Measurements from ENCODE around the gene RPN2.
A peak's percentile ranks its signal among the peaks of the same experiment; 100 is the strongest.

The RPN2 gene

GRCh38 chr20:37243937-37244571, 64.9 kb downstream of the RPN2 start:
- DNase-seq = peak in 7 of 14 donors; percentile 7 to 75 (median 45)

- no peak for DNase-seq
These were observed 65.4 kb downstream of the RPN2 start for GRCh38 chr20:37244572-37244957.

GRCh38 chr20:37245216-37246150, 66.4 kb downstream of the RPN2 start:
- no peak for DNase-seq

- DNase-seq = no peak
These were observed 67.6 kb downstream of the RPN2 start for GRCh38 chr20:37246736-37247135.

GRCh38 chr20:37247547-37247946, 68.4 kb downstream of the RPN2 start:
- no peak for DNase-seq

GRCh38 chr20:37249304-37249703, 70.2 kb downstream of the RPN2 start:
- DNase-seq = no peak

GRCh38 chr20:37251825-37252477, 72.8 kb downstream of the RPN2 start:
- DNase-seq = peak in 1 of 14 donors; percentile 17

GRCh38 chr20:37253087-37253486, 74.0 kb downstream of the RPN2 start:
- DNase-seq = no peak

- no peak for DNase-seq
These were observed 75.2 kb downstream of the RPN2 start for GRCh38 chr20:37254114-37254878.

GRCh38 chr20:37256286-37256685, 77.2 kb downstream of the RPN2 start:
- DNase-seq = no peak

- DNase-seq = no peak
These were observed 78.4 kb downstream of the RPN2 start for GRCh38 chr20:37257530-37257929.

GRCh38 chr20:37257988-37258387, 78.9 kb downstream of the RPN2 start:
- no peak for DNase-seq

- no peak for DNase-seq
These were observed 79.9 kb downstream of the RPN2 start for GRCh38 chr20:37259031-37259430.

GRCh38 chr20:37259865-37260264, 80.7 kb downstream of the RPN2 start:
- DNase-seq = no peak

- DNase-seq = no peak
These were observed 81.8 kb downstream of the RPN2 start for GRCh38 chr20:37260923-37261322.

GRCh38 chr20:37261714-37262113, 82.6 kb downstream of the RPN2 start, which contains the start of gene GHRH:
TSS of gene GHRH (minus strand) at chr20:37261814. CDS start at chr20:37256889, 4,925 bp downstream.
- no peak for DNase-seq

GRCh38 chr20:37262505-37262904, 83.4 kb downstream of the RPN2 start:
- DNase-seq = no peak

- DNase-seq = no peak
These were observed 84.6 kb downstream of the RPN2 start for GRCh38 chr20:37263686-37264085.

- no peak for DNase-seq
These were observed 86.0 kb downstream of the RPN2 start for GRCh38 chr20:37265152-37265551.

- DNase-seq = no peak
These were observed 88.0 kb downstream of the RPN2 start for GRCh38 chr20:37266940-37267666.

- DNase-seq = peak in 8 of 14 donors; percentile 11 to 65 (median 26)
These were observed 88.7 kb downstream of the RPN2 start for GRCh38 chr20:37267667-37268313.
